NCI-H146 treated with DMSO at 0.1 percent for 48 hours (cell line): ENCODE data around the gene TMEM240.
"Not testable (repeated sequence)": the region's sequence is repeated elsewhere in the genome, so short reads cannot be mapped to it uniquely, and the experiment has no call there.

Source experiments
- DNase-seq: peaks from one replicate; lab custom pipeline; 2025; ENCODE audit not compliant: unreplicated experiment; lab: John Stamatoyannopoulos, UW

The TMEM240 gene

DNA sequence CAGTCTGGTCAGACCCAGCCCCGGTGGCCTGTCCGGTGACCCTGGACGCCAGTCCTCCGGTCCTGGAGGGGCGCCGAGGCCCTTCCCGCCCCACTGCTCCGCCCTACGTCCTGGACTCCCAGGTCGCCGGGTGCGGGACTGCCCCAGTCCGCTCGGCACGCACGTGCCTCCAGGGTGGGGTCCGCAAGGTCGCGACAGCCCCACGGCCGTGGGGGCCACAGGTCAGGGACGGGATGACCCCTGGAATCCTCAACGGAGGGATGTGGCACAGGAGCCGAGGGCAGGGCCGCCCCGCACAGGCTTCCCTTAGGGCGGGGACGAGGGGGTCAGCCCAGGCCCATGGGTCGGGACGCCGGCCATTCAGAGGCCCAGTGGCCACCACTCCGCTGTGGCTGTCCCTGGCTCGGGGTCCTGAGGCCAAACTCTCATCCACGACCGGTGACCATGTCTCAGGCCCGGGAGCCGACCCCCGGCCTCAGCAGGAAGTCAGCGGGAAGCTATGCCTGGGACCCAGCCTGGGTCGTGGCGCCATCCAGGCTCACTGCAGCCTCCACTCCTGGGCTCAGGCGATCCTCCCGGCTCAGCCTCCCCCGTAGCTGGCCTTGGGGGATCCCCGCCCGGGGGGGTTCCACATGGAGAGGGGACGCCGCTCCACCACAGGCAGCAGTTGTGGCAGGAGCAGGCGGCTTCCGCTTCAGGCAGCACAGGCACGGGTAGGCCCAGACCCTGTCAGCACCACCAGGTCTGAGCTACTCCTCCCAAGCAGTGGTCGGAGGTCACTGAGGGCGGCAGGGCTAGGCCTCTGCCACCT lies 599 bp upstream of the TMEM240 start:
- DNase-seq, result no peak

- DNase-seq, result no peak
These were observed 924 bp downstream of the TMEM240 start for GRCh38 chr1:1539310-1540089.

- no peak for DNase-seq
These were observed 1.5 kb downstream of the TMEM240 start for GRCh38 chr1:1538989-1539309.

DNA sequence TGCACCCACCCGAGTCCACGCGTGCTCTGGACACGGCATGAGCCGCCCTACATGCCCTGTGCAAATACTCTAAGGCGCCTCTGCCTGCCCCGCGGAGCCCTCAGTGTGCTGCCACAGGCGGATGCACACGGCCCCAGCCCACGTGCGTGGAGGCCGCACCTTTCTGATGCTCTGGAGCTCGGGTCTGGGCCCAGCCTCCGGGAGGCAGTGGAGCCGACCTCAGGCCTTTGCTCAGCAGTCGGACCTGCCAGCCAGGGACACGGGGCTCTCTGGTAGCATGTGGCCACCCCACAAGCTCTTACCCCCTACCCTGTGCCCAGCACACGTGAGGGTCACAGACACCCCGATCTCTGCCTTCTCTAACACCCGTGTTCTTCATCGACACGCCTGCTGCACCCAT lies 2.1 kb downstream of the TMEM240 start:
- DNase-seq, result no peak

DNA sequence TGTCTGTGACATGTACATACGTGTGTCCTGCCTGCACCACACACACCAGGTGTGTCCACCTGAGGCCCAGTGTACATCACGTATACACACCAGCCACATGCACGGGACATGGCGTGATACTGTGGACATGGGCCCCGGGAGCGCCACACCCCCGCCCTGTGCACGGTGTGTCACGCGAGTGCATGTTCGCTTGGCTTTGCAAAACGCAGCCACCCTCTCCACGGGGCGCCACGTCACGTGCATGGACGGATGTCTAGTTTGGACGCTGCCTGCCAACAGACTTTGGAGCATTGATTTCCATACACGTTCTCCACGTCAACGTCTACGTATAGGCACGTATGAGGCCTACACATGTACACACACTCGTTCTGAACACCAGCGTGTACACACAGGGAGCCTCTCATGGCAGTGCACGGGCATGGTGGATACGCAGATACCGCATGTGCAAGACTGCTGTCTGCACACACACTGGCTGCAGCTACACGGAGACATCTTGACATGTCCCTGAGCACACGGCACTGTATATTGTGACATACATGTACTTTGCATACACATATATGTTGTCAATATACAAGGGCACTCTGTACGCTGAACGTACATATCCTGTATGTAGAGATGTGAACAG lies 2.7 kb downstream of the TMEM240 start:
- DNase-seq, result no peak

DNA sequence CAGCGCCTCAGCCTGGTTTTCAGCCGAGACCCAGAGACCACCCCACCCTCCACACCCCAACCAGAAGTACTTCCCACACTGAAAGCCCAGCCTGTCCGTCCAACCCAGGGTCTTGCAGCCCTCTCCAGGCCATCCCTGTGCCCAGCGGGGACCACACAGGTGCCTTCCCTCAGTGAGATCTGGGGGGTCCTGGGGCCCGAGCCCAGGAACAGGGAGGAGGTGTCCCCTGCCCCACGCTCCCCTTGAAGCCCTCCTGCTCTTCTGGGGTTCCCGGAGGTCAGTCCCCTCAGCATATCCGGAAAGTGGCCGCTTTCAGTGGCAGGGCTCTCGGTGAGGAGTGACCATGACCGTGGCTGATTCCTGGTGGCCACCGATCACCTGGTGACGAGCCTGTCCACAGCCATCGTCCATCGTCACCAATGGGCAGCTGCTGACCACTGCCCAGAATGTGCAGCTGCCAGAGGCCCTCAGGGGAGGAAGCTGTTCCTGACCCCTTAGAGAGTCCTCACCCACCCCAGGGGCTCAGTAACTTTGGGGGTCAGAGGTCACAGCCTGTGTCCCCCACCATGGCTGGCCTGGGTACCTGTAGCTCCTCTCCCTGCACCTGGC lies 3.4 kb downstream of the TMEM240 start:
- DNase-seq, result no peak

DNA sequence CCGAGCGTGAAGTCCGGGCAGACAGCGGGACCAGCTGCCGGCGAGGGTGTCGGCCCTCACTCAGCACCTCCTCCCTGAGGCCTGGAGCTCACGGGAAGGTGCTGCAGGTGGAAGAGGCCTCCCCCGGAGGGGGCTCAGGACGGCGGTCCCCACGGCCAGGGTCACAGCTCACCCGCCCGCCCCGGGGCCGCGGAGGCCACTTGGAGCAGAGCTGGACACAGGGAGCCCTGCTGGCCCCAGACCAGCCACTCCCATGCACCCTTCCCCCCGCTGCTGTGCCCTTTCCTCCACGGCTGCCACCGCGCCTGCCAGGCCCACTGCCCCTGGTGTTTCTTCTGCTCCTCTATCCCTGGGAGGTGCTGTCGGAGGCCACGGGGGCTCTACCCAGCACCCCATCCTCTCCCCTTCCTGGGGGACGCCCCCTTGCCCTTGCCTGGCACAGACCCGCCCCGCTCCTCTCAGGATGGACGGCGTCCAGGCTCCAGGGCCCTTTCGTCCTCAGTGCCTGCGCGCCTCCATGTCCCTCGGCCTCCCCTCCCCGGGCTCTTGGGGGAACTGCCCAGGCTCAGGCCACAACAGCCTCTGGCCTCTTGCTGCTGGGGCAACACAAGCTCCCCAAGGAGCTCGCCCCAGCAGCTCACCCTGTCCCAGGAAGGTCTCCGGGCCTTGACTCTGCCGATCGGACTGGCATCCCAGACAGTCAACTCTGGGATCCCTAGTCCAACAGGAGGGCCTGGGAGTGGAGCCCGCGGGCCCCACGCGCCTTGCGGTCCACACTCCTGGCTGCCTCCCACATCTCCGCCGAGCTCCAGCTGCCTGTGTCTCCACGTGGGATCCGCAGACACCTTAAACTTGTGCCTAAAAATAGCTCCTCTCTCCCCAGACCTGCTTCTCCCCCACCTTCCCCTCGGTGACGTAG lies 4.1 kb downstream of the TMEM240 start:
- DNase-seq, result no peak

DNA sequence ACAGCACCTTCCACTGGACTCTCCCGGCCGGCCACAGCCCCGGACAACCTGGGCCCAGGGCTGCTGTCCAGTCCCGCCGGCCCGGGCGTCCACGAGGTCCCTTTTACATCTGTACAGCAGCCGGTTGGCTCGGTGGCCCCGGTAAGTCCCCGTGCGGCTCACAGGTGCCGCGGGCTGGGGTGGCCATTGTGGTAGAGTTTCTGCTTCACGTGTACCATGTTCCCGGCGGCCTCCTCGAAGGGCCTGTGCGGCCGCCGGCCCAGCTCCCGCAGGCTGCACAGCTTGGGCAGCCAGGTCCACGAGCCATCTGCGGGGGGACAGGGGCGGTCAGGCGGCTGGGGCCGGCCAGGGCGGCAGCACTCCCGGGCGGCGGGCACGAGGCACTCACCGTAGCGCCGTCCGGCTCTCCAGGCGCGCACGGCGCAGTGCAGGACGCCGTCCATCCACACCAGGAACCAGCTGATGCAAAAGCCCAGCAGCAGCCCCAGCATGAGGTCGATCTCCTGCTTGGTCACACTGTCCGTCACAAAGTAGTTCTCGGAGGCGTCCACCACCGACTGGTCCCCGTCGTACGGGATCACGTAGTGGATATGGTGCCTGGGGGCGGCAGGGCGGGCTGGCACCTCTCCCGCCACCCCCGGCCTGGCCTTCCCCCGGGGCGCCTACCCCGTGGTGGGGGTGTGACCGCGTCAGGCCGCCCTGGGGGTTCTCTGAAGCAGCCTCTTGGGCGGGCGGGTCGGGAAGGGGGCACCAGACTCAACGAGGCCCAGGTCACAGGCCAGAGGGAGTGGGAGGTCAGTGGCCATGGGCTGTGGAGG lies 5.0 kb downstream of the TMEM240 start:
- DNase-seq, result no peak

DNA sequence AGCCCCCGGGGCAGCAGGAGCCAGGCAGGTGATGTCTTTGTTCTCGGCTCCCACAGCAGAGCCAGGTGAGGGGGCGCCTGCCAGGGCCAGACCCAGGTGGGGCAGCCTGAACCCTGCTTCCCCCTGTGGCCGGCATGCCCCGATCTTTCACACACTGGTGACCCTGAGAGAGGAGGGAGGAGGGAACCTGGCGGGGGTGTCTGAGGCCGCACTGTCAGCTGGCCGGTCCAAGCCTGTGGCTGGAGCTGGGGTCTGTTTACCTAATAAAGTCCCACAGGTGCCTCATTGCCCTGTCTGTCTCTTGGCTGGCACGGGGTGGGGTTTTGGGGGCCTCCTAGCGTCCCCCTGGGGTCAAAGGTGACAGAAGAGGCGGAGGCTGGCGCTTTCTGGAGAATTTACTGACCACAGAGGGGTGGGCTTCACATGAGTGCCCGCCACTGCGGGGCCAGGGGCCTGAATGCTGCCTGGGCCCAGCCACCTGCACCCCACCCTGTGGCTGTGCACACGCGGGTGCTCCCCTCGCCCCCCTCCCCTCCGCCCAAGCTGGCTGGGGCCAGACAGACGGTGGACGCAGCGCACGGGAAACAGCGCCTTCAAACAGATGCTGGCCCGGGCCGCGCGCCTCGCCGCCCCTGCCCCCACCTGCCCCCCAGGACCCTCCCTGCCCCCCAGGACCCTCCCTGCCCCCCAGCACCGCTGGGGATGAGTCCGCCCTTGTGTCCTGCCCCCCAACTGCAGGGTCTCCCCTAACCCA lies 5.8 kb downstream of the TMEM240 start:
- DNase-seq, result no peak

DNA sequence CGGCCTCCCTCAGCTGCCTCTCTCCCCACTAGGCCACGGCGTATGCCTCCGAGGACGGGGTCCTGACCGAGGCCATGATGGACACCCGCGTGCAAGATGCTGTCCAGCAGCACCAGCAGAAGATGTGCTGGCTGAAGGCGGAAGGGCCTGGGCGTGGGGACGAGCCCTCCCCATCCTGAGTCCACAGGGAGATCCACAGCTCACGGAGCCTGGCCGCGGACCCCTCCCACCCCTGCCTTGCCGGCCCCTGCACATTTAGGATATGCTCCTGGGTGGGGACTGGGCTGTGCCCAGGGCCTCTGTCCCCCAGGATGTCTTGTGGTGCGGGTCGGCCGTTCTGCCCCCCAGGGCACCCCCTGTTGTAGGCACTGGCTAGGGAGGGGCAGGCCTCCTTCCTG lies 6.5 kb downstream of the TMEM240 start:
- DNase-seq, result not testable (repeated sequence)

- not testable (repeated sequence) for DNase-seq
These were observed 7.1 kb downstream of the TMEM240 start for GRCh38 chr1:1533176-1533893.

DNA sequence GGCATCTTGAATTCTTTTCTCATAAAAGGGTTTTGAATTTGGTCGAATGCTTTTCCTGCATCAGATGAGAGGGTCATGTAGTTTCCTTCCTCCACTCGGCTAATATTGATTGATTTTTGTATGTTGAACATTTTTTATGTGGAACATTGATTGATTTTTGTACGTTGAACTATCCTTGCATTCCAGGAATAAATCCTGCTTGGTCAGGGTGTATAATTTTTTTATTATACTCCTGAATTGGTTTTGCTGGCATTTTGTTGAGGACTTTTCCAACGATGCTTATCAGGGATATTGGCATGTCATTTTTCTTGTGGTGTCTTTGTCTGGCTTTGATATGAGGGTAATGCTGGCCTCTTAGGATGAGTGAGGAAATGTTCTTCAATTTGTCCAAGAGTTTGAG lies 8.5 kb downstream of the TMEM240 start:
- no peak for DNase-seq

GRCh38 chr1:1529936-1530335 lies 10.5 kb downstream of the TMEM240 start:
- DNase-seq, result no peak

GRCh38 chr1:1529321-1529720 lies 11.1 kb downstream of the TMEM240 start:
- no peak for DNase-seq

GRCh38 chr1:1528301-1529267 lies 11.8 kb downstream of the TMEM240 start:
- DNase-seq, result no peak

GRCh38 chr1:1527092-1527816 lies 13.2 kb downstream of the TMEM240 start:
- DNase-seq, result no peak

GRCh38 chr1:1526476-1526875 lies 13.9 kb downstream of the TMEM240 start:
- DNase-seq, result not testable (repeated sequence)
